Calu3 (cell line): ENCODE measurements around the gene NHERF1. TPM values are rescaled to one million over a fixed set of nuclear protein-coding genes. Genes with fewer than 3 reads are reported as not detected.

Experiments
- BruUV-seq: library from RNA; stranded (reverse); fragments of 400-500 nt; replicated peaks from 2 replicates; lab custom pipeline; 2021; lab: Mats Ljungman, UMichigan
- CTCF ChIA-PET: fragments of 300-600 bp; sonication (Branson Sonifier 250); formaldehyde crosslinking; loops from one replicate; lab custom pipeline; 2022; ENCODE audit warnings: antibody characterized with exemption; lab: Charles Lee
- DNase-seq: peaks from one replicate; pipeline ENCODE4 v3.0.0; 2022
- H3K27ac Mint-ChIP-seq: one replicate; pipeline ENCODE4 v1.8.0; 2022; ENCODE audit warnings: mixed read lengths; ENCODE audit not compliant: unreplicated experiment
- H3K27me3 Mint-ChIP-seq: one replicate; pipeline ENCODE4 v1.8.0; 2022; ENCODE audit warnings: mixed read lengths; ENCODE audit not compliant: unreplicated experiment
- H3K36me3 Mint-ChIP-seq: one replicate; pipeline ENCODE4 v1.8.0; 2022; ENCODE audit warnings: mild to moderate bottlenecking, moderate library complexity, mixed read lengths; ENCODE audit not compliant: insufficient read depth, unreplicated experiment
- H3K4me1 Mint-ChIP-seq: one replicate; pipeline ENCODE4 v1.8.0; 2022; ENCODE audit warnings: mild to moderate bottlenecking, low read depth, mixed read lengths; ENCODE audit not compliant: unreplicated experiment
- H3K4me3 Mint-ChIP-seq: one replicate; pipeline ENCODE4 v1.8.0; 2022; ENCODE audit warnings: mild to moderate bottlenecking, low read depth, moderate library complexity, mixed read lengths; ENCODE audit not compliant: unreplicated experiment
- H3K9me3 Mint-ChIP-seq: one replicate; pipeline ENCODE4 v1.8.0; 2022; ENCODE audit warnings: low read depth, mixed read lengths; ENCODE audit not compliant: unreplicated experiment
- CTCF ChIP-seq: fragments of 200-600 bp; IDR thresholded peaks from one replicate; pipeline ENCODE4 v1.8.0; 2022; ENCODE audit warnings: antibody characterized with exemption; ENCODE audit not compliant: unreplicated experiment
- intact Hi-C: fragments of 100-400 bp; cut with micrococcal nuclease; formaldehyde crosslinking; loops from one replicate; pipeline ENCODE4 v1.10.0; 2022; ENCODE audit not compliant: unreplicated experiment
- total RNA-seq: library from RNA; stranded (reverse); gene quantifications from 2 replicates; pipeline ENCODE4 v1.2.3, GENCODE V29; 2022

The NHERF1 gene
- total RNA-seq, 1 experiment from 2014 or later, result 114 TPM

- Mint-ChIP-seq H3K27me3 (peaks cover 13% of the 10 kb centered on the region), H3K4me3 (no peak overlapping the region), H3K9me3 (no peaks in the 10 kb centered on the region), H3K27ac (no peak overlapping the region), H3K4me1 (peaks cover 6% of the 10 kb centered on the region), H3K36me3 (no peaks in the 10 kb centered on the region)
- no peak for TF ChIP-seq CTCF
- no peak for DNase-seq
- intact Hi-C loops, result no loop called here
- CTCF ChIA-PET, result no interaction called here
- BruUV-seq, result no TSS peak
Measured at GRCh38 chr17:74732042-74732867, 16.2 kb upstream of the NHERF1 start.

- BruUV-seq, result no TSS peak
- no peak overlapping the region for H3K4me3 Mint-ChIP-seq
- no peak for DNase-seq
Measured at GRCh38 chr17:74733365-74734122, 14.9 kb upstream of the NHERF1 start.

GRCh38 chr17:74734256-74734655 is 14.2 kb upstream of the NHERF1 start:
- TF ChIP-seq CTCF, result no peak
- H3K9me3 Mint-ChIP-seq, result no peaks in the 10 kb centered on the region
- CTCF ChIA-PET, result no interaction called here
- H3K27ac Mint-ChIP-seq, result no peak overlapping the region
- H3K27me3 Mint-ChIP-seq, result peaks cover 27% of the 10 kb centered on the region
- DNase-seq, result no peak
- H3K4me1 Mint-ChIP-seq, result peaks cover 14% of the 10 kb centered on the region
- no peaks in the 10 kb centered on the region for H3K36me3 Mint-ChIP-seq
- H3K4me3 Mint-ChIP-seq, result no peak overlapping the region
- intact Hi-C loops, result no loop called here
- BruUV-seq, result no TSS peak

More at GRCh38 chr17:74733365-74734122, 14.9 kb upstream of the NHERF1 start:
- H3K36me3 Mint-ChIP-seq, result no peaks in the 10 kb centered on the region
- H3K4me1 Mint-ChIP-seq, result peaks cover 7% of the 10 kb centered on the region
- H3K9me3 Mint-ChIP-seq, result no peaks in the 10 kb centered on the region
- peaks cover 20% of the 10 kb centered on the region for H3K27me3 Mint-ChIP-seq
- TF ChIP-seq CTCF, result no peak
- CTCF ChIA-PET, result no interaction called here
- no peak overlapping the region for H3K27ac Mint-ChIP-seq
- intact Hi-C loops, result no loop called here

- Mint-ChIP-seq H3K36me3 (no peaks in the 10 kb centered on the region), H3K9me3 (no peaks in the 10 kb centered on the region), H3K4me1 (peaks cover 18% of the 10 kb centered on the region), H3K4me3 (peak within 1 kb of the TSS; percentile 44), H3K27ac (no peak within 1 kb of the TSS), H3K27me3 (peaks cover 51% of the 10 kb centered on the region)
- BruUV-seq, result no TSS peak
- TF ChIP-seq CTCF, result peak; percentile 38
- CTCF ChIA-PET, result interaction anchor here (0.7 to 4.0 kb wide), 11 partner anchors 12 to 374 kb away, joined by 3 to 102 read pairs (median 3); no protein-coding TSS in a partner anchor
- peak; percentile 52 for DNase-seq
- intact Hi-C loops, result loop anchor here (1.0 kb wide), 1 partner anchor 79 kb away; no protein-coding TSS in a partner anchor
Measured at GRCh38 chr17:74736513-74737298, 11.7 kb upstream of the NHERF1 start, which contains the start of gene RAB37. RAB37 (plus strand) TSS chr17:74737256; CDS start chr17:74737273, 17 bp downstream.
